Activated CD8-positive, alpha-beta memory T cell treated with anti-CD3 and anti-CD28 coated beads, Interleukin-2, amount 10 ng/mL, durations not matched to agents 7 days and 5 days (primary cell): ENCODE measurements around the gene FN3K. TPM values are rescaled to one million over a fixed set of nuclear protein-coding genes. Genes with fewer than 3 reads are reported as not detected.
"Not testable (repeated sequence)": the region's sequence is repeated elsewhere in the genome, so short reads cannot be mapped to it uniquely, and the experiment has no call there.

Experiments
- ATAC-seq: fragments of 150-1000 bp; cut with Tn5 transposase; one replicate; pipeline ENCODE4 v1.10.0; 2021; ENCODE audit warnings: moderate library complexity
- CTCF ChIA-PET: fragments of 350-600 bp; sonication (Branson Sonifier 250); formaldehyde crosslinking; loops from one replicate; lab custom pipeline; 2021; ENCODE audit warnings: antibody characterized with exemption; lab: Charles Lee
- DNase-seq: peaks from one replicate; pipeline ENCODE4 v3.0.0-alpha.2; 2020
- H3K27ac Mint-ChIP-seq: one replicate; pipeline ENCODE4 v1.8.0; 2021; ENCODE audit warnings: mild to moderate bottlenecking, mixed read lengths
- H3K27me3 Mint-ChIP-seq: one replicate; pipeline ENCODE4 v1.8.0; 2021; ENCODE audit warnings: mixed read lengths
- H3K36me3 Mint-ChIP-seq: one replicate; pipeline ENCODE4 v1.8.0; 2021; ENCODE audit warnings: mild to moderate bottlenecking, mixed read lengths
- H3K4me1 Mint-ChIP-seq: one replicate; pipeline ENCODE4 v1.8.0; 2021; ENCODE audit warnings: mixed read lengths
- H3K4me3 Mint-ChIP-seq: one replicate; pipeline ENCODE4 v1.8.0; 2021; ENCODE audit warnings: mild to moderate bottlenecking, moderate library complexity, mixed read lengths
- H3K9me3 Mint-ChIP-seq: one replicate; pipeline ENCODE4 v1.8.0; 2022; ENCODE audit warnings: low read depth, mixed read lengths
- total RNA-seq, 2 experiments: library from RNA; stranded (reverse); gene quantifications; one replicate each; pipeline ENCODE4 v1.2.3, GENCODE V29; 2021

The FN3K gene
- total RNA-seq, 2 experiments from 2014 or later: 1.2 to 2.7 TPM

DNA sequence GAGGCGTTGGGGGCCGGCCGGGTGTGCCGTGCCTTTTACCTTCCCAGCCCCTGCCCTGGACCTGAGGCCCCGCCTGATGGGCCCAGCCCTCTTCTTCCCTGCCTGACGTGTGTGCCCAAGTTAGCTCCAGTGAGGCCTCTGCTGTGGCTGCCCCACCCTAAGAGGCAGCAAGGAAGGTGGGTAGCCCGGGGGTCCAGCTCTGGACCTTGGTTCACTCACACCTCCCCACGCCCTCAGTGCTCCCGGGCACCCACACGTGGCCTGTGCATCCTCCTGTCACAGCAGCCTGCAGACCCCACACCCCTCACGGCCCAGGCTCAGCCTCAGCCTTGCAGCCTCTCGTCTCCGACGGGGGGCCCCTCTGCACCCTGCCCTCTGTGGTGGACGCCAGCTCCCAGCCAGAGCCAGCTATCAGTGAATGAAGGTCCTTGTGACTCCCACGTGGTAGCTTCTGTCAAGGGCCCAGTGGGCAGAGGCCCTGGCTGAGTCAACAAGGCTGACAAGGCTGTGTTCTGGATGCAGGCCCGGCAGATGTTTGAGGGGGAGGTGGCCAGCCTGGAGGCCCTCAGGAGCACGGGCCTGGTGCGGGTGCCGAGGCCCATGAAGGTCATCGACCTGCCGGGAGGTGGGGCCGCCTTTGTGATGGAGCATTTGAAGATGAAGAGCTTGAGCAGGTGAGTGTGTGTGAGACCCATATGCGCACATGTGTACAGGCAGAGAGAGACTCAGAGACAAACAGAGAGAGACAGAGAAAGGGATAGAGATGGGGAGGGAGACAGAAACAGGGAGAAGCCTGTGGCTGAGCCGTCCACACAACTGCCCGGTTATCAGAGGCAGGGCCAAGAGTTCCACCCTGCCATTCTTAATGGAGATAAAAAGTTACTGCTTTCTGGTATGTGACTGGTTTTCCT is 2.8 kb downstream of the FN3K start:
- DNase-seq (no peak), ATAC-seq (no peak)
- Mint-ChIP-seq H3K9me3 (peaks cover 16% of the 10 kb centered on the region), H3K27ac (no peak overlapping the region), H3K27me3 (peaks cover 6% of the 10 kb centered on the region), H3K4me1 (peaks cover 2% of the 10 kb centered on the region), H3K4me3 (no peak overlapping the region), H3K36me3 (peaks cover 23% of the 10 kb centered on the region)
- CTCF ChIA-PET: no interaction called here

DNA sequence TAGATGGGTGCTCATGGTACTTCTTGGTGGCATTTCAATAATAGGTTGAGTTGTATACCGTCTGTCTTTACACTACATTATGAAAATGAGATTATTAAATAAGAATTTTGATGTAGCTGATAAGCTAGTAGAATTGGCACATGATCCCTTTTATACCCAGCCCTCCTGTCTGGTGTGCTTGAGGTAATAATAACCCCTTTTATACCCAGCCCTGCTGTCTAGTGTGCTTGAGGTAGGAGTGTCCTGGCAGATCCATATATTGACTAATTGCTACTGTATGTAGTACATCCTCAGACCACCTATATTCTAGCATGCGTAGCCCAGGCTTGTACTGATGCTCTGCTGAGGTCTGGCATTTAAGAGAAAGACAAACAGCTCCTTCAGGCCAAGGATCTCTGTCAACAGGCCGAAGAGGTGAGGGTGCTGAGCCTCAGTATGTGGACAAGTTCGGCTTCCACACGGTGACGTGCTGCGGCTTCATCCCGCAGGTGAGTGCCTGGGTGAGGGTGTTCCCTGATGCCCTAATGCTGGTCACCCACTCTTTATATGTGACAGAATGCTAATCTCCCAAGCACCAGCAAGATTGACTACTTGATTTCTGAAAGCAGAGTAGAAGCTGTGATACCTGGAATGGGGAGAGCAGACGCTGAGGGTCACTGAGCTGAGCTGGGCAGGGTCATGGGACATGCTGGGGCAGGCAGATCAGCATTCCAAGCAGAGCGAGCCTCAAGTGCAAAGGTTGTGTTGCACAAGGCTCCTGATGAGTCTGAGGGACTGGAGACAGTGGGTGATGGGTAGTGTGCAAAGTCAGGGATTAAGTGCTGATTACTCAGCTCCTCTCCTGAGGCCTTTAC is 5.7 kb downstream of the FN3K start:
- Mint-ChIP-seq H3K9me3 (peaks cover 14% of the 10 kb centered on the region), H3K27ac (no peak overlapping the region), H3K27me3 (peaks cover 3% of the 10 kb centered on the region), H3K4me1 (no peaks in the 10 kb centered on the region), H3K4me3 (no peak overlapping the region), H3K36me3 (peaks cover 18% of the 10 kb centered on the region)
- DNase-seq (no peak), ATAC-seq (no peak)
- CTCF ChIA-PET: interaction anchor here (0.7 to 1.1 kb wide), 2 partner anchors 27 to 1515 kb away, joined by 3 read pairs; no protein-coding TSS in a partner anchor

DNA sequence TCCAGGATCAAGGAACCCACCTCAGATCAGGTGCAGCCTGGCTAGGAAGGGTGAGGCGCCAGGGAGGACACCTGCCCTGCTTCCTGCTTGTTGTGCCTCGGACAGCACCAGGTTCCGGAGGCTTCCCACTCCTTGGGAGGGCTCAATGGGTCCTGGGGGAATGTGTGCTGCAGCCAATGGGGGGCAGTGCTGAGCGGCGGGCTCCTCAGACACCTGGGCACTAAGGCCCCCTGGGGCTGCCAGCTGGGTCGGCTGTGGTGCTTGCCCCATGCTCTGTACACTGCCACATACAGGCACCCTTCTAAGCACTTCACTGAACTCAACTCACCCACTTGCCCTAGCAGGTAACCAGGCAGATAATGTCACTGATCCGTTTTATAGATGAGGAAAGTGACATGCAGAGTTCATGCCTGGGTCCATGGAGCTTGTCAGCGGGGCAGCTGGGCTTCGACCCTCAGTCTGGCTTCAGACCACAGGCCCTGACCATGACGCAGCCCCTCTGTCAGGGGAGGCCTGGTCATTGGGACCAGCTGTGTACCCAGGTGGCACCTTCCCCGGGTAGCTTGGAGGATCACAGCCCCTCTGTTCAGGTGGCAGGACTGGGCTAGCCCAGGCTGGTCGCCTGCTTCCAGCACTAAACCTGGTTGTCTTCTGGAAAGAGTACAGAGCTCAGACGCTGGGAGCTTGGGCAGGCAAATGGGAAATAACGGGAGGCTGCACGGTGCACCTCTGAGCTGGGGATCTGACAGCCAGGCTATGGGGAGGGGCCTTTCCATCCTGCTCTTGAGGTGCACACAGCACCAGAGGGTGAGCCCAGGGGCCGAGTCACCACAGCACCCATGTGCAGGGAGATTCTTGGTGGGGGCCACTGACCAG is 8.2 kb downstream of the FN3K start:
- no peak for ATAC-seq
- Mint-ChIP-seq H3K4me3 (no peak overlapping the region), H3K4me1 (no peaks in the 10 kb centered on the region), H3K27me3 (no peaks in the 10 kb centered on the region), H3K9me3 (peaks cover 14% of the 10 kb centered on the region), H3K27ac (no peak overlapping the region), H3K36me3 (peaks cover 16% of the 10 kb centered on the region)
- CTCF ChIA-PET: no interaction called here
- DNase-seq: no peak

DNA sequence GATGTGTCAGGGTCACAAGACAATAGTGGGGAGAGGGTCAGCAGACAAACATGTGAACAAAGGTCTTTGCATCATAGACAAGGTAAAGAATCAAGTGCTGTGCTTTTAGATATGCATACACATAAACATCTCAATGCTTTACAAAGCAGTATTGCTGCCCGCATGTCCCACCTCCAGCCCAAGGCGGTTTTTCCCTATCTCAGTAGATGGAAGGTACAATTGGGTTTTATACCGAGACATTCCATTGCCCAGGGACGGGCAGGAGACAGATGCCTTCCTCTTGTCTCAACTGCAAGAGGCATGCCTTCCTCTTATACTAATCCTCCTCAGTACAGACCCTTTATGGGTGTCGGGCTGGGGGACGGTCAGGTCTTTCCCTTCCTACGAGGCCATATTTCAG is 9.3 kb downstream of the FN3K start:
- ATAC-seq, H3K4me1 Mint-ChIP-seq, H3K4me3 Mint-ChIP-seq, H3K27me3 Mint-ChIP-seq, DNase-seq, H3K27ac Mint-ChIP-seq, CTCF ChIA-PET: not testable (repeated sequence)
- H3K9me3 Mint-ChIP-seq: peaks cover 14% of the 10 kb centered on the region
- peaks cover 16% of the 10 kb centered on the region for H3K36me3 Mint-ChIP-seq

DNA sequence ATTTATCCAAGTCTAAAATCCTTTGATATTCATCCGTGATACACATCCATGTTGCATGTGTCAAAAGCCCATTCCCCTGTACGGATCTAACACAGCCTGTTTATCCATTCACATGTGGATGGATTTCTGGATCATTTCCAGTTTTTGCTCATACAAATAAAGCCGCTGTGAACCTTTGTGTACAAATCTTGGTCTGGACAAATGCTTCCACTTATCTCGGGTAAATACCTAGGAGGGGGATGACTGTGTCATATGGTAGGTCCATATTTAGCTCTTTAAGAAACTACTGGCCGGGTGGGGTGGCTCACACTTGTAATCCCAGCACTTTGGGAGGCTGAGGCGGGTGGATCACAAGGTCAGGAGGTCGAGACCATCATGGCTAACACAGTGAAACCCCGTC is 10.1 kb downstream of the FN3K start:
- Mint-ChIP-seq H3K9me3 (peaks cover 8% of the 10 kb centered on the region), H3K27ac (no peak overlapping the region), H3K4me1 (peaks cover 3% of the 10 kb centered on the region), H3K4me3 (no peak overlapping the region), H3K36me3 (peaks cover 13% of the 10 kb centered on the region), H3K27me3 (no peaks in the 10 kb centered on the region)
- ATAC-seq (no peak), DNase-seq (no peak)
- CTCF ChIA-PET: no interaction called here

DNA sequence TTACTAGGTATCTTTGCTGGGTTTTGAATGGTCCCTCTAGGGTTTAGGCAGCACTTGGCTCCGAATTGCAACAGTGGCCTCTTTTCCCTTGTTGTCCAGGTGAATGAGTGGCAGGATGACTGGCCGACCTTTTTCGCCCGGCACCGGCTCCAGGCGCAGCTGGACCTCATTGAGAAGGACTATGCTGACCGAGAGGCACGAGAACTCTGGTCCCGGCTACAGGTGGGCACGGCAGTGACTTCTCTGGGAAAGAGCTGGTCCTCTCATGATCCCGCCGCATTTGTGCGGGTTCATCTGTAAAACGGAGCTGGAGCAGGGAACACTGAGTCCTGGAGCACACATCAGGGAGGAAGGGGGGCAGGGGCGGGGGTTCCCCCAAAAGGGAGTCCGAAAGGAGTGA is 13.3 kb downstream of the FN3K start:
- CTCF ChIA-PET: interaction anchor here (1.1 kb wide), 1 partner anchor 32 kb away, joined by 3 read pairs; no protein-coding TSS in a partner anchor
- Mint-ChIP-seq H3K36me3 (no peaks in the 10 kb centered on the region), H3K27ac (no peak overlapping the region), H3K9me3 (peaks cover 2% of the 10 kb centered on the region), H3K4me1 (peaks cover 13% of the 10 kb centered on the region), H3K27me3 (no peaks in the 10 kb centered on the region), H3K4me3 (no peak overlapping the region)
- DNase-seq (no peak), ATAC-seq (no peak)

DNA sequence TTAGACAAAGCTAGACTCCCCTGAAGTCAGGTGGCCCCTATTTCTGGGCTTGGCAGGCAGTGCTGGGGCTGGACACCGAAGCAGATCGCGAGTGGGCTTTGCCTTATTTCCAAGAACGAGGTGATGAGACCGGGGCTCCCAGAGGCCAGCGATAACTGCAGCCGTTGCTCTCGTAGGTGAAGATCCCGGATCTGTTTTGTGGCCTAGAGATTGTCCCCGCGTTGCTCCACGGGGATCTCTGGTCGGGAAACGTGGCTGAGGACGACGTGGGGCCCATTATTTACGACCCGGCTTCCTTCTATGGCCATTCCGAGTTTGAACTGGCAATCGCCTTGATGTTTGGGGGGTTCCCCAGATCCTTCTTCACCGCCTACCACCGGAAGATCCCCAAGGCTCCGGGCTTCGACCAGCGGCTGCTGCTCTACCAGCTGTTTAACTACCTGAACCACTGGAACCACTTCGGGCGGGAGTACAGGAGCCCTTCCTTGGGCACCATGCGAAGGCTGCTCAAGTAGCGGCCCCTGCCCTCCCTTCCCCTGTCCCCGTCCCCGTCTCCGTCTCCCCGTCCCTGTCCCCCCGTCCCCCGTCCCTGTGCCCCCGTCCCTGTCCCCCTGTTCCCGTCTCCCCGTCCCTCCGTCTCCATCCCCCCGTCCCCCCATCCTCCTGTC is 15.0 kb downstream of the FN3K start:
- H3K4me1 Mint-ChIP-seq: peaks cover 22% of the 10 kb centered on the region
- H3K36me3 Mint-ChIP-seq: no peaks in the 10 kb centered on the region
- no peak overlapping the region for H3K27ac Mint-ChIP-seq
- peak overlapping the region; percentile 45 for H3K4me3 Mint-ChIP-seq
- peaks cover 2% of the 10 kb centered on the region for H3K9me3 Mint-ChIP-seq
- ATAC-seq (no peak), DNase-seq (no peak)
- no peaks in the 10 kb centered on the region for H3K27me3 Mint-ChIP-seq
- CTCF ChIA-PET: no interaction called here

DNA sequence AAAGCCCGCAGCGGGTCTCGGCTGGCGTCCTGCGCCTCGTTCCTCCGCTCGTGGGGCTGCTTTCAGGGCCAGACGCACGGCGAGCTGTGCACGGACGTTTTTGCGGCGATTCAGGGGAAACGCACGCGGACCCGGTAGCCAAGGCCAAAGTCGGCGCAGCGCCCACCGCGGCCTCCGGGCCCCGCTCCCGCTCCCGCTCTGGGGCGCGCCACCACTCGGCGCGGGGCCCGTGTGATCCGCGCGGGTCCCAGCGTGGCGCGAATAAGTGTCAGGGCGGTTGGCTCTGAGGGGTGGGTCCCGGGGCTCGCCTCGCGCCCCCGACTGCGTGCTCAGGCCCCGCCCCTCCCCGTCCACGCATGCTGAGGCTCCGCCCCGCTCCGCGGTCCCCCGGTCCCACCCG is 15.8 kb downstream of the FN3K start:
- peaks cover 22% of the 10 kb centered on the region for H3K4me1 Mint-ChIP-seq
- no peaks in the 10 kb centered on the region for H3K9me3 Mint-ChIP-seq
- H3K27ac Mint-ChIP-seq: no peak overlapping the region
- CTCF ChIA-PET: no interaction called here
- ATAC-seq (peak; percentile 59), DNase-seq (no peak)
- no peaks in the 10 kb centered on the region for H3K27me3 Mint-ChIP-seq
- no peaks in the 10 kb centered on the region for H3K36me3 Mint-ChIP-seq
- peak overlapping the region; percentile 15 for H3K4me3 Mint-ChIP-seq

DNA sequence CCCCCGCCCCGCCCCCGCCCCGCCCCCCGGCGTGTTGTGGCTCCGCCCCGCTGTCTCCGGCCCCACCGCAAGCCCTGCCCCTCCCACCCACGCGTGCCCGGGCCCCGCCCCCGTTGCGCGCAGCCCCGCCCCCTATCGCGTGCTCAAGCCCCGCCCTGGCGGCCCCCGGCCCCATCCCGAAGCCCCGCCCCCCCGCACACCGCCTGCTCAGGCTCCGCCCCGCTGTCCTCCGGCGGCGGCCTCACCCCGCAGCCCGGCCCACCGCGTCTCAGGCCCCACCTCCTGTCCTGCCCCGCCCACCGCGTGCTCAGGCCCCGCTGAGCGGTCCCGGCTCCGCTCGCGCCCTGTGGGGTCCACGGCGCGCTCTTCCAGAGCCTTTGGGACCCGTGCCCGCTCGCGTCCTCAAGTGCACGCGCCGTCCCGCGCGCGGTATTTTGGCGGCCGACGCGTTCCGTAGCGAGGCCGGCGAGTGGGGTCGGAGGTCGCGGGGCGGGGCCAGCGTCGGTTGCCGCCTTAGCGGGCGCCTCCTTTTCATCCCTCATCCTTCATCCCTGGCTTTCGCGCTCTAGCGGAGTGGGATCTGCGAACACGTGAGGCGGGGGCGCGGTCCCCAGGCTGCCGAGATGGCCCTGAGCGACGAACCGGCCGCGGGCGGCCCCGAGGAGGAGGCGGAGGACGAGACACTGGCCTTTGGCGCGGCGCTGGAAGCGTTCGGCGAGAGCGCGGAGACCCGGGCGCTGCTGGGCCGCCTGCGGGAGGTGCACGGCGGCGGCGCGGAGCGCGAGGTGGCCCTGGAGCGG is 16.4 kb downstream of the FN3K start, which contains the start of gene TBCD:
TSS of gene TBCD (plus strand) at position 495 of the 800 bp plus-strand sequence. CDS start at position 624, 129 bp downstream.
- ATAC-seq (peak; percentile 85), DNase-seq (peak; percentile 91)
- H3K27me3 Mint-ChIP-seq: no peaks in the 10 kb centered on the region
- peak within 1 kb of the TSS; percentile 83 for H3K4me3 Mint-ChIP-seq
- H3K4me1 Mint-ChIP-seq: peaks cover 22% of the 10 kb centered on the region
- no peaks in the 10 kb centered on the region for H3K36me3 Mint-ChIP-seq
- H3K9me3 Mint-ChIP-seq: no peaks in the 10 kb centered on the region
- H3K27ac Mint-ChIP-seq: peak within 1 kb of the TSS; percentile 72
- CTCF ChIA-PET: no interaction called here

DNA sequence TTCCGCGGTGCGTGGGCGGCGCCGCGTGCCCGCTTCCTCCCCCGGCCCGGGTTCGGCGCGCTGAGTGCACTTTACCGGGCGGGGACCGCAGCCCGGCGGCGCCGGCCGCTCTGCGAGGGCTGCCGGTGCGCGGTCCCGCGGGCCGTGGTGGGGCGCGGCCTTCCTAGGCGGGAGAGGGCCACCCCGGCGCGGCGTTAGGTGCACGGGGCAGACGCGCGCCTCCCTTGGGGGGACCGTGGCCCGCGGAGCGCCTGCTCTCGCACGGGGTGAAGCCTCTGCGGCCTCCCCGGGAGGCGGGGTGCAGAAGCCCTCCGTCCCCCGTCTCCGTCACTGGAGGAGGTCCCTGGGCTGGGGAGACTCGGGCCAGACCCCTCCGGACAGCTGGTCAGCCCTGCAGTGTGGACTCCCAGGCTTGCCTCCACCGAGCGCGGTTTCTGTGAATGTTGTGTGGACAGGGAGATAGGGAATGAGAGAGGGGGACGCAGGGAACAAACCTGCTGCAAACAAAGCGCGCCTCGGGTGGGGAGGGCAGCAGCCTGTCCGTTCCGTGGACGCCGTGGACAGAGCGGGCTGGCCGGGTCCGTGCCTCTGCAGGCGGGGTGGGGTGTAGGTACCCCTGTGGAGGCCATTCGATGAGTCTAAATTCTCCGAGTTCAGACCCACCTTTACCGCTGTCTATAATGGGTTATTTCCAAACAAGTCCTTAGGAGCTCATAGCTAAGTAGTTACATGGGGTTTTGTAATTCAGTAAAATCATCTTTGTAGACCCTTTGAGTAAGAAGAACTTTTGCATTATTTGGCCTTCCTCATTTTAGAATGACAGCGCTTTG is 17.2 kb downstream of the FN3K start:
- CTCF ChIA-PET: interaction anchor here (1.0 to 1.3 kb wide), 3 partner anchors 13 to 17 kb away, joined by 4 to 5 read pairs (median 4); no protein-coding TSS in a partner anchor
- H3K4me3 Mint-ChIP-seq: peak overlapping the region; percentile 83
- DNase-seq (peak; percentile 55), ATAC-seq (peak; percentile 34)
- no peaks in the 10 kb centered on the region for H3K27me3 Mint-ChIP-seq
- H3K4me1 Mint-ChIP-seq: peaks cover 22% of the 10 kb centered on the region
- H3K9me3 Mint-ChIP-seq: no peaks in the 10 kb centered on the region
- no peaks in the 10 kb centered on the region for H3K36me3 Mint-ChIP-seq
- no peak overlapping the region for H3K27ac Mint-ChIP-seq

DNA sequence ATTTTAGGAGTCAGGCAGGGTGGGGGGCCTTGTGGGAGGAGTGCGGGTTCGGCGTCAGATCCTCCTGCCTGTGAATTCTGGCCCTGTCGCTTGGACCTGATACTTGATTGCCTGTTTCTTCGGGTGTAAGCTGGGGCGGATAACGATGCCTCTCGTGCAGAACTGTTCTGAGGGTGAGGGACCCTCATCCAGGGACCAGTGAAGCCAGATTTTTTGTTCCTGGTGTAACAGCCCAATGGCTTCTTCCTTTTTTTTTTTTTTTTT is 17.7 kb downstream of the FN3K start:
- Mint-ChIP-seq H3K4me3 (peak overlapping the region; percentile 83), H3K4me1 (peaks cover 22% of the 10 kb centered on the region), H3K36me3 (no peaks in the 10 kb centered on the region), H3K27ac (no peak overlapping the region), H3K9me3 (no peaks in the 10 kb centered on the region), H3K27me3 (no peaks in the 10 kb centered on the region)
- DNase-seq: no peak
- no peak for ATAC-seq
- CTCF ChIA-PET: interaction anchor here (1.0 to 1.3 kb wide), 3 partner anchors 12 to 17 kb away, joined by 4 to 5 read pairs (median 4); no protein-coding TSS in a partner anchor
